K562 (cell line): Measurements from ENCODE around the gene GCHFR. TPM values are rescaled to one million over a fixed set of nuclear protein-coding genes. Genes with fewer than 3 reads are reported as not detected.

Source experiments
- BHLHE40 ChIP-seq: IDR thresholded peaks from 2 replicates; pipeline ENCODE4 v1.6.1; 2011; ENCODE audit warnings: low read length, improper control_type of control experiment
- CBFA2T2 ChIP-seq: fragments of 450-650 bp; conservative IDR thresholded peaks from 2 replicates; pipeline ENCODE4 v1.6.1; 2017; ENCODE audit warnings: mild to moderate bottlenecking
- CREB5 ChIP-seq: fragments of 250-450 bp; sonication (Bioruptor Pico); IDR thresholded peaks from 2 replicates; pipeline ENCODE4 v1.5.0; 2020; ENCODE audit warnings: mild to moderate bottlenecking
- ILK ChIP-seq: fragments of 450-650 bp; IDR thresholded peaks from 2 replicates; pipeline ENCODE4 v1.6.1; 2016; ENCODE audit warnings: missing genetic modification characterization, low read depth, mild to moderate bottlenecking, missing compliant biosample characterization, moderate library complexity, borderline replicate concordance
- MTA1 ChIP-seq: fragments of 450-650 bp; IDR thresholded peaks from 2 replicates; pipeline ENCODE4 v1.6.1; 2017; ENCODE audit warnings: borderline replicate concordance
- MYNN ChIP-seq, 2 experiments: sonication (generic); formaldehyde crosslinking in 1 of 2; IDR thresholded peaks; 2 replicates each; pipeline versions ENCODE4 v1.5.0 to v1.6.1; 2016 to 2020; ENCODE audit warnings: antibody characterized with exemption in 1 of 2, missing genetic modification reagents in 1 of 2
- NFE2 ChIP-seq: IDR thresholded peaks from 2 replicates; pipeline ENCODE4 v1.6.1; 2014; ENCODE audit warnings: antibody characterized with exemption, low read depth
- PHB2 ChIP-seq: fragments of 450-650 bp; IDR thresholded peaks from 2 replicates; pipeline ENCODE4 v1.6.1; 2017; ENCODE audit warnings: low read depth
- PREB ChIP-seq: sonication (generic); formaldehyde crosslinking; IDR thresholded peaks from 2 replicates; pipeline ENCODE4 v1.8.1; 2023; ENCODE audit warnings: mild to moderate bottlenecking, missing genetic modification reagents
- RAD21 ChIP-seq, 2 experiments: fragments of 250-450 bp in 1 of 2; fragments of 450-650 bp in 1 of 2; sonication (Bioruptor Pico) in 1 of 2; formaldehyde crosslinking in 1 of 2; IDR thresholded peaks in 1 of 2; conservative IDR thresholded peaks in 1 of 2; 2 replicates each; pipeline versions ENCODE4 v1.4.0 to v1.8.0; 2020 to 2022; ENCODE audit warnings: mild to moderate bottlenecking in 2 of 2, moderate library complexity in 1 of 2
- ZFP36 ChIP-seq: fragments of 150-350 bp; IDR thresholded peaks from 2 replicates; pipeline ENCODE4 v1.6.1; 2018; ENCODE audit warnings: low read length, low read depth; ENCODE audit not compliant: partially characterized antibody
- ZNF444 ChIP-seq: fragments of 250-450 bp; sonication (Bioruptor Pico); IDR thresholded peaks from 2 replicates; pipeline ENCODE4 v1.4.0; 2020; ENCODE audit warnings: mild to moderate bottlenecking, moderate library complexity
- ZNF740 ChIP-seq, 3 experiments: fragments of 200-800 bp in 1 of 3; sonication (Bioruptor generic) in 1 of 3; sonication (generic) in 1 of 3; formaldehyde crosslinking in 1 of 3; IDR thresholded peaks; 2 replicates each; pipeline versions ENCODE4 v1.6.1 to v1.8.0; 2016 to 2022; ENCODE audit warnings: mild to moderate bottlenecking in 2 of 3, missing compliant biosample characterization in 2 of 3, missing genetic modification characterization in 2 of 3, missing genetic modification reagents in 1 of 3
- polyA plus RNA-seq, 8 experiments: library from polyadenylated mRNA; depleted of rRNA in 4 of 8; stranded (reverse) in 5 of 8; unstranded in 3 of 8; fragments of >200 nt; fragmentation: Nextera tagmentation in 2 of 8; fragmentation: Illumina TruSeq in 1 of 8; extraction: Ambion mirVana in 2 of 8; extraction: Trizol in 1 of 8; gene quantifications; 2 replicates each; pipeline versions ENCODE4 v1.2.1 to v1.2.3, GENCODE V29; 2011 to 2014; ENCODE audit warnings: inconsistent platforms in 1 of 8, missing spikeins in 1 of 8
- total RNA-seq, 7 experiments: library from RNA; depleted of rRNA in 6 of 7; stranded (reverse); fragments of >200 nt in 6 of 7; fragmentation: Illumina TruSeq in 2 of 7; extraction: Trizol in 2 of 7; gene quantifications; 2 replicates each; pipeline versions ENCODE4 v1.2.1 to v1.2.3, GENCODE V29; 2011 to 2021; ENCODE audit warnings: low replicate concordance in 1 of 7

GCHFR gene
- total and polyA plus RNA-seq, 9 of the 15 experiments (the other 6 are each of a cell fraction or from before 2014, with no cell fraction given) = 8.7 to 83.5 (median 20.8) TPM

GRCh38 chr15:40763801-40764628, at the start of gene GCHFR (continued):
- TF ChIP-seq PHB2 (no peak), ZNF740 (CRISPR knock-in tag; IDR thresholded peaks at IDR 0.05) (peak; percentile 55; the same call in 1 of the 2 replicates), ZNF740 (tag; IDR thresholded peaks at IDR 0.05) (no peak), MYNN (IDR thresholded peaks at IDR 0.05) (no peak; the same call in 1 of the 2 replicates), MYNN (CRISPR knock-in tag; IDR thresholded peaks at IDR 0.05) (no peak), NFE2 (no peak), PREB (CRISPR knock-in tag) (no peak), RAD21 (CRISPR knock-in tag; conservative IDR thresholded peaks at IDR 0.05 in 1 of 2, IDR thresholded peaks at IDR 0.05 in 1 of 2) (peak in 1 of 2 experiments; percentile 8; a peak in 1 of 4 replicates), MTA1 (no peak), ZFP36 (no peak), ILK (tag) (no peak), CREB5 (no peak), ZNF444 (no peak), CBFA2T2 (no peak; the same call in 1 of the 2 replicates), BHLHE40 (peak; percentile 95)
